Ascending aorta (tissue), 2 donors: ENCODE results near the gene LRRC41. TPM values are rescaled to one million over a fixed set of nuclear protein-coding genes. Genes with fewer than 3 reads are reported as not detected.

Source experiments
- DNase-seq, 2 donors: peaks; one replicate each; pipeline ENCODE4 v3.0.0-alpha.2; 2019; ENCODE audit warnings: low spot score in 2 of 2
- H3K27ac ChIP-seq, 2 donors: fragments of 200-600 bp; sonication (generic); one replicate each; pipeline ENCODE4 v1.5.1; 2016 to 2017; ENCODE audit warnings: mild to moderate bottlenecking in 1 of 2
- H3K27me3 ChIP-seq: fragments of 200-600 bp; sonication (generic); one replicate; pipeline ENCODE4 v1.5.1; 2017
- H3K36me3 ChIP-seq, 2 donors: fragments of 200-600 bp; sonication (generic); one replicate each; pipeline ENCODE4 v1.5.1; 2016
- H3K4me1 ChIP-seq, 2 donors: fragments of 200-600 bp; sonication (generic); one replicate each; pipeline ENCODE4 v1.5.1; 2016 to 2017; ENCODE audit warnings: mild to moderate bottlenecking in 1 of 2
- H3K4me3 ChIP-seq, 2 donors: fragments of 200-600 bp; sonication (generic); one replicate each; pipeline ENCODE4 v1.5.1; 2016 to 2017; ENCODE audit warnings: mild to moderate bottlenecking in 1 of 2
- H3K9me3 ChIP-seq, 2 donors: fragments of 200-600 bp; sonication (generic); one replicate each; pipeline ENCODE4 v1.5.1; 2016
- CTCF ChIP-seq, 3 experiments: fragments of 200-600 bp in 2 of 3; fragments of 450-650 bp in 1 of 3; sonication (generic) in 2 of 3; IDR thresholded peaks; one replicate each; pipeline ENCODE4 v1.5.1; 2016 to 2019; ENCODE audit warnings: antibody characterized with exemption in 3 of 3, mild to moderate bottlenecking in 1 of 3, moderate library complexity in 1 of 3
- intact Hi-C: fragments of 100-400 bp; cut with DNase I; formaldehyde crosslinking; loops from one replicate; pipeline ENCODE4 v1.15.1; 2023
- total RNA-seq: library from RNA; depleted of rRNA; stranded (reverse); fragments of >200 nt; gene quantifications from one replicate; pipeline ENCODE4 v1.1.0, GENCODE V29; 2016

The LRRC41 gene
- total RNA-seq, 1 donor from 2014 or later: 102 TPM

- Histone ChIP-seq H3K9me3 (no peaks in the 10 kb centered on the region), H3K4me1 (no peaks in the 10 kb centered on the region), H3K4me3 (no peak overlapping the region), H3K27ac (no peak overlapping the region), H3K36me3 (peaks cover 17 to 19% of the 10 kb centered on the region in 2 donors), H3K27me3 (no peaks in the 10 kb centered on the region)
- DNase-seq: no peak
- TF ChIP-seq CTCF (IDR thresholded peaks at IDR 0.05): no peak
- intact Hi-C loops: no loop called here
Observed at GRCh38 chr1:46274225-46275029, 29.0 kb downstream of the LRRC41 start.

- Histone ChIP-seq H3K27me3 (no peaks in the 10 kb centered on the region), H3K4me3 (no peak overlapping the region), H3K9me3 (no peaks in the 10 kb centered on the region), H3K4me1 (no peaks in the 10 kb centered on the region), H3K36me3 (no peaks in the 10 kb centered on the region), H3K27ac (no peak overlapping the region)
- no peak for TF ChIP-seq CTCF (IDR thresholded peaks at IDR 0.05)
- intact Hi-C loops: no loop called here
- DNase-seq: no peak
Observed at GRCh38 chr1:46268578-46268977, 34.8 kb downstream of the LRRC41 start.

DNA sequence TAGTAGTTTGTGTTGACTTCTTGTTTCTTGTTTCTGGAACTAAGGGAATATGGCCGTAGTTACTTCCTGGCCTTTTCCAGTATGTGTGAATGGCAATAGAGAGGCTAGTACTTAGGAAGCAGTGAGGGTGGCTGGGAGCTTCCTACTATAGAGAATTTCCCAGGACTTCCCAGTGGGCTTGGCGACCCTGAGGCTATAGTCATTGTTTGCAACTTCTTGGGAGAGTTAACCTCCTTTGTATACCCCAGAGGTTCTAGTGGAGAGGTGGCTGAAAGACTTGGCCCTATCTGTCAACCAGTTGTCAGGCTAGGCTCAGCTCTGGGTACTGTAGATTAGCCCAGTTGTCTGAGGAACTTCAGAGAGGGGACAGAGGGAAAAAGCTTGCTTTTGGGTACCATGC, 40.3 kb downstream of the LRRC41 start:
- no peak overlapping the region for H3K4me3 ChIP-seq
- TF ChIP-seq CTCF (IDR thresholded peaks at IDR 0.05): no peak
- no peaks in the 10 kb centered on the region for H3K4me1 ChIP-seq
- no peak for DNase-seq
- H3K36me3 ChIP-seq: no peaks in the 10 kb centered on the region
- no peaks in the 10 kb centered on the region for H3K9me3 ChIP-seq
- H3K27ac ChIP-seq: no peak overlapping the region
- H3K27me3 ChIP-seq: no peaks in the 10 kb centered on the region
- intact Hi-C loops: no loop called here

- intact Hi-C loops: no loop called here
- DNase-seq: no peak
- Histone ChIP-seq H3K4me3 (no peak overlapping the region), H3K27ac (no peak overlapping the region), H3K36me3 (no peaks in the 10 kb centered on the region), H3K27me3 (no peaks in the 10 kb centered on the region), H3K9me3 (no peaks in the 10 kb centered on the region), H3K4me1 (no peaks in the 10 kb centered on the region)
- TF ChIP-seq CTCF (IDR thresholded peaks at IDR 0.05): no peak
Observed at GRCh38 chr1:46262508-46262907, 40.9 kb downstream of the LRRC41 start.

DNA sequence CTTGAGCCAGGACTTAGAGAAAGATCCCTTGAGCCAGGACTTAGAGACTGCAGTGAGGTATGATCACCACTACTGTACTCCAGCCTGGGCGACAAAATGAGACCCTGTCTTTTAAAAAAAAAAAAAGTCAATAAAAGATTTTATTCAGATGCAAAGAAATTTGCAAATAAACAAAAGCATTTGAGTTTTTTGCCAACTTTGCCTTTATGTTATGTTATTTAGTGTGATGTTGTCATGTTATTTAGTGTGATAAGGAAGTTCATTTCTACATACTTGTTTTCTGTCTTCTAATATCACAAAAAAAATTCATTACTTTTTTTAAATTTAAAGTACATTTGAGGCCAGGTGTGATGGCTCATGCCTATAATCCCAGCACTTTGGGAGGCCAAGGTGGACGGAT, 46.9 kb downstream of the LRRC41 start:
- H3K4me3 ChIP-seq: no peak overlapping the region
- no peaks in the 10 kb centered on the region for H3K9me3 ChIP-seq
- no peak for DNase-seq
- intact Hi-C loops: no loop called here
- no peaks in the 10 kb centered on the region for H3K4me1 ChIP-seq
- H3K27ac ChIP-seq: no peak overlapping the region
- H3K36me3 ChIP-seq: no peaks in the 10 kb centered on the region
- H3K27me3 ChIP-seq: no peaks in the 10 kb centered on the region
- no peak for TF ChIP-seq CTCF (IDR thresholded peaks at IDR 0.05)
